HCT116 (cell line): ENCODE measurements around the gene RCE1.

ENCODE experiments used
- ELF1 ChIP-seq: IDR thresholded peaks from 2 replicates; pipeline ENCODE4 v1.6.1; 2012; ENCODE audit warnings: low read depth, borderline replicate concordance
- EZH2 ChIP-seq: fragments of 200-600 bp; sonication (generic); IDR thresholded peaks from 2 replicates; pipeline ENCODE4 v1.6.1; 2017; ENCODE audit warnings: antibody characterized with exemption, mixed run types
- POLR2A ChIP-seq: IDR thresholded peaks from 2 replicates; pipeline ENCODE4 v1.7.0; 2011; ENCODE audit warnings: borderline replicate concordance; ENCODE audit not compliant: insufficient read depth, insufficient read length; ENCODE audit errors: extremely low read depth
- RAD21 ChIP-seq: IDR thresholded peaks from 2 replicates; pipeline ENCODE4 v1.6.1; 2012; ENCODE audit warnings: low read depth, mild to moderate bottlenecking
- ZFX ChIP-seq: fragments of 450-650 bp; IDR thresholded peaks from 2 replicates; pipeline ENCODE4 v1.6.1; 2017
- TF ChIP-seq, protein P1 (sequence below): IDR thresholded peaks from 2 replicates; pipeline ENCODE4 v1.6.1; 2011; ENCODE audit warnings: mild to moderate bottlenecking, low read length, moderate library complexity; ENCODE audit not compliant: insufficient replicate concordance; ENCODE audit errors: extremely low read depth
- TF ChIP-seq, protein P2 (sequence below): IDR thresholded peaks from 2 replicates; pipeline ENCODE4 v1.6.1; 2012; ENCODE audit warnings: low read depth
- TF ChIP-seq, protein P3 (sequence below), 3 experiments: fragments of 200-600 bp in 1 of 3; sonication (generic) in 1 of 3; IDR thresholded peaks in 2 of 3; conservative IDR thresholded peaks in 1 of 3; 2 replicates each; pipeline ENCODE4 v1.5.1; 2012 to 2017; ENCODE audit warnings: low read depth in 2 of 3, low read length in 2 of 3, antibody characterized with exemption in 1 of 3, borderline replicate concordance in 1 of 3, control low read depth in 1 of 3, mild to moderate bottlenecking in 1 of 3, mixed read lengths in 1 of 3, mixed run types in 1 of 3, moderate library complexity in 1 of 3; ENCODE audit not compliant: insufficient read depth in 1 of 3
- TF ChIP-seq, protein P4 (sequence below): IDR thresholded peaks from 2 replicates; pipeline ENCODE4 v1.6.1; 2012

DNA sequence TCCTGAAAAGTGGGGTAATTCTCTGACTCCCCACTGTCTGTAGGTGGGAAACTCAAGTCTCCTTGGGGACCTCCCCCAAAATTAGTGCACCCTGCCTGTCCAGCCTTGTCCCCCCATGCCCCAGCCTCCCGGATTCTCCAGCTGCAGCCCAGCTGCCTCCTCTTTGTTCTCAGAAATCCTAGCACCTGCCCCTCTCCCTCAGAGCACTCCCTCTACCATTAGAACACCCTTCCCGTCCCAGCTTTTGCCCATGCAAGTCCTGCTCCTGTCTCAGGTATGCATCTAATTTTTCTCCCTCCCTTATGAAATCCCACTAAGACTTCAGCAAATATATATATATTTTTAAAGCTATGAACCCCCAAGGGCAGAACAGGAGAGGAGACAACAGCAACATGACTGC is 50.9 kb downstream of the RCE1 start:
- TF ChIP-seq EZH2 (no peak), RAD21 (no peak), POLR2A (no peak), ZFX (no peak), ELF1 (no peak)
- TF ChIP-seq, protein P1, sequence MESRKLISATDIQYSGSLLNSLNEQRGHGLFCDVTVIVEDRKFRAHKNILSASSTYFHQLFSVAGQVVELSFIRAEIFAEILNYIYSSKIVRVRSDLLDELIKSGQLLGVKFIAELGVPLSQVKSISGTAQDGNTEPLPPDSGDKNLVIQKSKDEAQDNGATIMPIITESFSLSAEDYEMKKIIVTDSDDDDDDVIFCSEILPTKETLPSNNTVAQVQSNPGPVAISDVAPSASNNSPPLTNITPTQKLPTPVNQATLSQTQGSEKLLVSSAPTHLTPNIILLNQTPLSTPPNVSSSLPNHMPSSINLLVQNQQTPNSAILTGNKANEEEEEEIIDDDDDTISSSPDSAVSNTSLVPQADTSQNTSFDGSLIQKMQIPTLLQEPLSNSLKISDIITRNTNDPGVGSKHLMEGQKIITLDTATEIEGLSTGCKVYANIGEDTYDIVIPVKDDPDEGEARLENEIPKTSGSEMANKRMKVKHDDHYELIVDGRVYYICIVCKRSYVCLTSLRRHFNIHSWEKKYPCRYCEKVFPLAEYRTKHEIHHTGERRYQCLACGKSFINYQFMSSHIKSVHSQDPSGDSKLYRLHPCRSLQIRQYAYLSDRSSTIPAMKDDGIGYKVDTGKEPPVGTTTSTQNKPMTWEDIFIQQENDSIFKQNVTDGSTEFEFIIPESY = no peak
- TF ChIP-seq, protein P2, sequence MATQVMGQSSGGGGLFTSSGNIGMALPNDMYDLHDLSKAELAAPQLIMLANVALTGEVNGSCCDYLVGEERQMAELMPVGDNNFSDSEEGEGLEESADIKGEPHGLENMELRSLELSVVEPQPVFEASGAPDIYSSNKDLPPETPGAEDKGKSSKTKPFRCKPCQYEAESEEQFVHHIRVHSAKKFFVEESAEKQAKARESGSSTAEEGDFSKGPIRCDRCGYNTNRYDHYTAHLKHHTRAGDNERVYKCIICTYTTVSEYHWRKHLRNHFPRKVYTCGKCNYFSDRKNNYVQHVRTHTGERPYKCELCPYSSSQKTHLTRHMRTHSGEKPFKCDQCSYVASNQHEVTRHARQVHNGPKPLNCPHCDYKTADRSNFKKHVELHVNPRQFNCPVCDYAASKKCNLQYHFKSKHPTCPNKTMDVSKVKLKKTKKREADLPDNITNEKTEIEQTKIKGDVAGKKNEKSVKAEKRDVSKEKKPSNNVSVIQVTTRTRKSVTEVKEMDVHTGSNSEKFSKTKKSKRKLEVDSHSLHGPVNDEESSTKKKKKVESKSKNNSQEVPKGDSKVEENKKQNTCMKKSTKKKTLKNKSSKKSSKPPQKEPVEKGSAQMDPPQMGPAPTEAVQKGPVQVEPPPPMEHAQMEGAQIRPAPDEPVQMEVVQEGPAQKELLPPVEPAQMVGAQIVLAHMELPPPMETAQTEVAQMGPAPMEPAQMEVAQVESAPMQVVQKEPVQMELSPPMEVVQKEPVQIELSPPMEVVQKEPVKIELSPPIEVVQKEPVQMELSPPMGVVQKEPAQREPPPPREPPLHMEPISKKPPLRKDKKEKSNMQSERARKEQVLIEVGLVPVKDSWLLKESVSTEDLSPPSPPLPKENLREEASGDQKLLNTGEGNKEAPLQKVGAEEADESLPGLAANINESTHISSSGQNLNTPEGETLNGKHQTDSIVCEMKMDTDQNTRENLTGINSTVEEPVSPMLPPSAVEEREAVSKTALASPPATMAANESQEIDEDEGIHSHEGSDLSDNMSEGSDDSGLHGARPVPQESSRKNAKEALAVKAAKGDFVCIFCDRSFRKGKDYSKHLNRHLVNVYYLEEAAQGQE = no peak
- TF ChIP-seq, protein P3, sequence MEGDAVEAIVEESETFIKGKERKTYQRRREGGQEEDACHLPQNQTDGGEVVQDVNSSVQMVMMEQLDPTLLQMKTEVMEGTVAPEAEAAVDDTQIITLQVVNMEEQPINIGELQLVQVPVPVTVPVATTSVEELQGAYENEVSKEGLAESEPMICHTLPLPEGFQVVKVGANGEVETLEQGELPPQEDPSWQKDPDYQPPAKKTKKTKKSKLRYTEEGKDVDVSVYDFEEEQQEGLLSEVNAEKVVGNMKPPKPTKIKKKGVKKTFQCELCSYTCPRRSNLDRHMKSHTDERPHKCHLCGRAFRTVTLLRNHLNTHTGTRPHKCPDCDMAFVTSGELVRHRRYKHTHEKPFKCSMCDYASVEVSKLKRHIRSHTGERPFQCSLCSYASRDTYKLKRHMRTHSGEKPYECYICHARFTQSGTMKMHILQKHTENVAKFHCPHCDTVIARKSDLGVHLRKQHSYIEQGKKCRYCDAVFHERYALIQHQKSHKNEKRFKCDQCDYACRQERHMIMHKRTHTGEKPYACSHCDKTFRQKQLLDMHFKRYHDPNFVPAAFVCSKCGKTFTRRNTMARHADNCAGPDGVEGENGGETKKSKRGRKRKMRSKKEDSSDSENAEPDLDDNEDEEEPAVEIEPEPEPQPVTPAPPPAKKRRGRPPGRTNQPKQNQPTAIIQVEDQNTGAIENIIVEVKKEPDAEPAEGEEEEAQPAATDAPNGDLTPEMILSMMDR (IDR thresholded peaks at IDR 0.05 in 2 of 3, conservative IDR thresholded peaks at IDR 0.05 in 1 of 3; ENCODE audit: borderline replicate concordance in 1 of 3, insufficient read depth in 1 of 3, low read depth in 2 of 3, low read length in 2 of 3) = no peak
- TF ChIP-seq, protein P4, sequence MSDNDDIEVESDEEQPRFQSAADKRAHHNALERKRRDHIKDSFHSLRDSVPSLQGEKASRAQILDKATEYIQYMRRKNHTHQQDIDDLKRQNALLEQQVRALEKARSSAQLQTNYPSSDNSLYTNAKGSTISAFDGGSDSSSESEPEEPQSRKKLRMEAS = no peak
